Dermis blood vessel endothelial cell (primary cell): ENCODE measurements around the gene LRP1. TPM values are rescaled to one million over a fixed set of nuclear protein-coding genes. Genes with fewer than 3 reads are reported as not detected.

Source experiments
- DNase-seq: peaks from one replicate; pipeline ENCODE4 v3.0.0; 2010
- total RNA-seq: library from RNA; depleted of rRNA; stranded (reverse); fragments of >200 nt; gene quantifications from 2 replicates; pipeline ENCODE4 v1.2.3, GENCODE V29; 2014

LRP1 gene
- total RNA-seq, 1 donor from 2014 or later: 3.2 TPM

- DNase-seq: no peak
Observed at GRCh38 chr12:57262126-57262822, 134.0 kb downstream of the LRP1 start.

Other genes starting within 250 kb of the LRP1 start
- gene SDR9C7, start 194.1 kb upstream of the LRP1 start, total RNA-seq: not detected in 2 replicates
- gene RDH16, start 170.9 kb upstream of the LRP1 start, total RNA-seq: 0.17 TPM in 1 of 2 replicates, not detected in the other
- gene ZBTB39, start 121.9 kb upstream of the LRP1 start, total RNA-seq: 11.1 and 11.2 TPM in 2 replicates
- not detected in 2 replicates for gene TAC3, start 112.0 kb upstream of the LRP1 start, total RNA-seq
- not detected in 2 replicates for gene MYO1A, start 78.4 kb upstream of the LRP1 start, total RNA-seq
- 7.8 and 10.7 TPM in 2 replicates for gene NEMP1, start 49.7 kb upstream of the LRP1 start, total RNA-seq
- 9.6 and 26.9 TPM in 2 replicates for gene NAB2, start 39.4 kb upstream of the LRP1 start, total RNA-seq
- gene STAT6, start 17.1 kb upstream of the LRP1 start, total RNA-seq: 39.6 and 40.5 TPM in 2 replicates
- gene LRP1-AS, start 19.1 kb downstream of the LRP1 start, total RNA-seq: not detected in 2 replicates
- 0.51 TPM in 1 of 2 replicates, not detected in the other for gene NXPH4, start 88.3 kb downstream of the LRP1 start, total RNA-seq
- gene SHMT2, start 101.2 kb downstream of the LRP1 start, total RNA-seq: 140 and 291 TPM in 2 replicates
- gene STAC3, start 122.7 kb downstream of the LRP1 start, total RNA-seq: 0.65 TPM in 1 of 2 replicates, not detected in the other